Activated naive CD4-positive, alpha-beta T cell treated with anti-CD3 and anti-CD28 coated beads, Interleukin-2, amount 50 U/mL, for 72 hours (primary cell): Measurements from ENCODE around the gene RAB27A. TPM values are rescaled to one million over a fixed set of nuclear protein-coding genes. Genes with fewer than 3 reads are reported as not detected.

Source experiments
- ATAC-seq, 2 donors: fragments of 150-1000 bp; cut with Tn5 transposase; 2 replicates each; pipeline ENCODE4 v1.10.0; 2021; ENCODE audit warnings: mild to moderate bottlenecking in 2 of 2, moderate library complexity in 2 of 2
- DNase-seq, 2 donors: peaks; one replicate each; pipeline ENCODE4 v3.0.0; 2021 to 2022; ENCODE audit warnings: low spot score in 2 of 2
- H3K27ac Mint-ChIP-seq, 2 donors: one replicate each; pipeline ENCODE4 v1.8.0; 2022; ENCODE audit warnings: mild to moderate bottlenecking in 2 of 2, mixed read lengths in 2 of 2
- H3K36me3 Mint-ChIP-seq, 2 donors: one replicate each; pipeline ENCODE4 v1.8.0; 2022; ENCODE audit warnings: mixed read lengths in 2 of 2
- H3K9me3 Mint-ChIP-seq, 2 donors: one replicate each; pipeline ENCODE4 v1.8.0; 2022; ENCODE audit warnings: mixed read lengths in 2 of 2
- total RNA-seq, 2 donors: library from RNA; stranded (reverse); gene quantifications; one replicate each; pipeline ENCODE4 v1.2.3, GENCODE V29; 2022

The RAB27A gene
- total RNA-seq, 2 donors from 2014 or later, result 99.3 to 111 TPM

GRCh38 chr15:55221090-55222011 lies 68.3 kb downstream of the RAB27A start:
- H3K36me3 Mint-ChIP-seq, result peaks cover 22 to 50% of the 10 kb centered on the region in 2 donors
- ATAC-seq, result peak; percentile 53 to 68
- no peaks in the 10 kb centered on the region for H3K9me3 Mint-ChIP-seq
- H3K27ac Mint-ChIP-seq, result peak overlapping the region; percentile 34 to 89
- DNase-seq, result peak in 1 of 2 donors; percentile 59

DNA sequence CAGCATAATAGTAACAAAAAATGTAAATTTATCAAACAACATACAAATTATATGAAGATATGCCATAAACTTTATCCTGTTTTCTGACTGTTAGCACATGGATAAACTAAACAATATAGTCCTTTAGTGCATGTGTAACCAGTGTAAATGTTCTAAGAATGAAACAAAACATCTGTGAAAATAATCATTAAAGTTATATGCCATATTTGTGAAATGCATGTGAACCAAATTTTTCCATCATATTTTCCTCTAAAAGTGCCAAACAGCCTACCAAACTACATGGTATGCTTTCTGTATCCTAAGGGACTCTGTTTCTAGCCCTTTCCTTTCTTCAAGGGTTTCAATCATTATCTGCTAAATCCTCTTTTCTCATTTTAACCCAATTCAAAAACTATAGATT lies 69.0 kb downstream of the RAB27A start:
- no peak for DNase-seq
- no peaks in the 10 kb centered on the region for H3K9me3 Mint-ChIP-seq
- ATAC-seq, result no peak
- H3K27ac Mint-ChIP-seq, result peak overlapping the region; percentile 30 to 89
- peaks cover 20 to 43% of the 10 kb centered on the region in 2 donors for H3K36me3 Mint-ChIP-seq

GRCh38 chr15:55218056-55218455 lies 71.6 kb downstream of the RAB27A start:
- H3K9me3 Mint-ChIP-seq, result no peaks in the 10 kb centered on the region
- H3K27ac Mint-ChIP-seq, result peak overlapping the region in 1 of 2 donors; percentile 89
- DNase-seq, result no peak
- ATAC-seq, result peak in 1 of 2 donors; percentile 75
- peaks cover 15 to 30% of the 10 kb centered on the region in 2 donors for H3K36me3 Mint-ChIP-seq

DNA sequence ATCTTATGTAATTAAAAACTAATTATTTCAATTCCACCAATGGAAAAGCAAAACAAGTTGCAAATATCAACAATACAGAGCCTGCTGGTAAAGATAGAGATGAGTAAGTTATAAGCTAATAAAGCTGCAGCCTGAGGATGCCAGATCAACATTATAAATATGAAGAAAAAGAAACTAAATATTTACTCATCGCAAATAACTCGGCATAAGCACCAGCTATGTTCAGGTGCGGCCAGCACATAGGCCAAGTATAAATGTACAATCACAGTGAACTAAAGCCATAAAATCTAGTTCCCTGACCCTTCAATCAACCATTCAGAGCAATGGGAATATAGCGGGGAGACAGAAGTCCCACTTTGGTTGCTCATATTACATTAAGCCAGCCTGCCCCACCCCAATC lies 85.1 kb downstream of the RAB27A start:
- DNase-seq, result no peak
- Mint-ChIP-seq H3K27ac (no peak overlapping the region), H3K9me3 (peaks cover 0 to under 1% of the 10 kb centered on the region in 2 donors), H3K36me3 (peaks cover 7 to 8% of the 10 kb centered on the region in 2 donors)
- no peak for ATAC-seq

GRCh38 chr15:55202206-55202605 lies 87.4 kb downstream of the RAB27A start:
- Mint-ChIP-seq H3K9me3 (peaks cover 0 to 6% of the 10 kb centered on the region in 2 donors), H3K36me3 (peaks cover 7 to 21% of the 10 kb centered on the region in 2 donors), H3K27ac (no peak overlapping the region)
- ATAC-seq, result no peak
- DNase-seq, result no peak

GRCh38 chr15:55198706-55199105 lies 90.9 kb downstream of the RAB27A start:
- peaks cover 0 to 6% of the 10 kb centered on the region in 2 donors for H3K9me3 Mint-ChIP-seq
- H3K27ac Mint-ChIP-seq, result peak overlapping the region; percentile 13 to 58
- ATAC-seq (no peak), DNase-seq (no peak)
- H3K36me3 Mint-ChIP-seq, result peaks cover 0 to 21% of the 10 kb centered on the region in 2 donors

GRCh38 chr15:55197719-55198118 lies 91.9 kb downstream of the RAB27A start:
- ATAC-seq (no peak), DNase-seq (no peak)
- no peak overlapping the region for H3K27ac Mint-ChIP-seq

GRCh38 chr15:55197362-55197705 lies 92.3 kb downstream of the RAB27A start:
- DNase-seq (no peak), ATAC-seq (peak in 1 of 2 donors; percentile 4)
- Mint-ChIP-seq H3K27ac (no peak overlapping the region), H3K9me3 (peaks cover 0 to 6% of the 10 kb centered on the region in 2 donors), H3K36me3 (peaks cover 4 to 27% of the 10 kb centered on the region in 2 donors)

More at GRCh38 chr15:55197719-55198118, 91.9 kb downstream of the RAB27A start:
- peaks cover 4 to 27% of the 10 kb centered on the region in 2 donors for H3K36me3 Mint-ChIP-seq
- H3K9me3 Mint-ChIP-seq, result peaks cover 0 to 6% of the 10 kb centered on the region in 2 donors

DNA sequence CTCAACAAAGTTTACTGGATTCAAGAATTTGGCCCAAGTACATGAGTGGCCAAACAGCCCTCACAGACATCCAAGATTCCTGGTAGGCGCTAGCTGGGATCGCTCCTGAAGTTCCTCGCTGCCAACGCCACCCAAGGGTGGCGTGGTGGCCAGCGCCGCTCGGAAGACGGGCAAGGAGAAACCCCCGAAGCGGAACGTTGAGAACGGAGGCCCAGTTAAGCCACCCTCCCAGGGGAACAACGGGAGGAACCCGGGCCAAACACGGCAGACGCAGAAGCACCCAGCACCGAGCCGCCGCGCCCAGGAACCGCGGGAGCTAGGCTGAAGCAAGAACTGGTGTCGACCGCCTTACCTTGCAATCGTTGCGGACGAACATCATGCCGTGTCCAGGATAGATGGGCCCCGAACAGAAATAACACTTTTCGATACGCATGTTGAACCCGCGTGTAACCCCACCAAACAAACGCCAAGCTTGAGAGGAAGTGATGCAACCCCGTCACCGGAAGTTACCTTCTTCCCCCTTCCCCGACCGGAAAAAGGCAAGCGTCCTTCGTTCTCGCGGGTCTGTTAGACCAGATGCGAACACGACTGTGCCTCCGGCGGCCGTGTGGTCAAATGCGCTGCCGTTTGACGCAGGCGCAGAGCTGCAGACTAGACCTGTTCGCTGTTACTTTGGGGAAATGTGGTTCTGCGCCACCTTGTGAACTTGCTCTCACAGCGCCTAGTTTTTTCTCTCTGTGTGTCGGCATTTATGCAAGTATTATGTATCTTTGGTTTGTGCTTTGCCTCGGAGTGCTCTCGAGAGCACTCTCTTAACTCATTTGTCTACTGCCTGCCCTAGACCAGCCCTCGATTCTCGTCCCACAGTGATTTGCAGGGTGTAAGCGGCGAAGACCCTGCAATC lies 92.9 kb downstream of the RAB27A start, which contains the start of gene RSL24D1:
RSL24D1 (minus strand) TSS at position 484 of the 904 bp plus-strand sequence; CDS start at position 433, 51 bp downstream.
- H3K36me3 Mint-ChIP-seq, result peaks cover 4 to 22% of the 10 kb centered on the region in 2 donors
- DNase-seq (peak; percentile 87 to 95), ATAC-seq (peak; percentile 97 to 99)
- no peak within 1 kb of the TSS for H3K27ac Mint-ChIP-seq
- peaks cover 0 to 6% of the 10 kb centered on the region in 2 donors for H3K9me3 Mint-ChIP-seq

GRCh38 chr15:55195996-55196395 lies 93.6 kb downstream of the RAB27A start:
- no peak for ATAC-seq

DNA sequence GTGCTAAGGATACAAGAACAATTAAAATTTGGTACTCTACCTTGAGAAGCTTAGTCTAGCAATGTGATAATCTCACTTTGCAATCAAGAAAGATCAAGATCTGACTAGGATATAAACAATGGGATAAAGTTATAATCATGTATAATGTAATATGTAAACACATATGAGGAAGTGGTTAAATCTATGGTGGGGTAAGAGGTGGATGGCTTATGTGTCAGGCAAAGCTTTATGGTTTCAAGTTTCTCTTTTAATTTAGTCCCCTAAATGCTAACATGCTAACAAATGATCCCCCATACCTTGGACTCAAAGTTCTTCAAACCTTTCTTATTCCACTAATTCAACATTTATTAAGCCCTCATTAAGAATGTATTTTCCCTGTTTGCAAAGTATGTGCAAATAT lies 95.4 kb downstream of the RAB27A start:
- Mint-ChIP-seq H3K27ac (peak overlapping the region in 1 of 2 donors; percentile 18), H3K9me3 (peaks cover 0 to 3% of the 10 kb centered on the region in 2 donors), H3K36me3 (peaks cover 4 to 28% of the 10 kb centered on the region in 2 donors)
- DNase-seq, result no peak
- no peak for ATAC-seq

More at GRCh38 chr15:55195996-55196395, 93.6 kb downstream of the RAB27A start:
- Mint-ChIP-seq H3K9me3 (peaks cover 0 to 6% of the 10 kb centered on the region in 2 donors), H3K36me3 (peaks cover 4 to 28% of the 10 kb centered on the region in 2 donors), H3K27ac (no peak overlapping the region)
- no peak for DNase-seq

GRCh38 chr15:55186331-55186730 lies 103.3 kb downstream of the RAB27A start:
- Mint-ChIP-seq H3K9me3 (no peaks in the 10 kb centered on the region), H3K27ac (no peak overlapping the region), H3K36me3 (peaks cover 11 to 20% of the 10 kb centered on the region in 2 donors)
- ATAC-seq (no peak), DNase-seq (no peak)

GRCh38 chr15:55183679-55184078 lies 105.9 kb downstream of the RAB27A start:
- Mint-ChIP-seq H3K36me3 (peaks cover 11 to 19% of the 10 kb centered on the region in 2 donors), H3K27ac (peak overlapping the region in 1 of 2 donors; percentile 18)
- no peak for ATAC-seq

GRCh38 chr15:55179141-55179540 lies 110.5 kb downstream of the RAB27A start:
- H3K9me3 Mint-ChIP-seq, result no peaks in the 10 kb centered on the region
- ATAC-seq (no peak), DNase-seq (no peak)
- peak overlapping the region in 1 of 2 donors; percentile 19 for H3K27ac Mint-ChIP-seq
- peaks cover 5 to 12% of the 10 kb centered on the region in 2 donors for H3K36me3 Mint-ChIP-seq

More at GRCh38 chr15:55183679-55184078, 105.9 kb downstream of the RAB27A start:
- DNase-seq, result no peak
- no peaks in the 10 kb centered on the region for H3K9me3 Mint-ChIP-seq

GRCh38 chr15:55170361-55170760 lies 119.3 kb downstream of the RAB27A start:
- H3K36me3 Mint-ChIP-seq, result no peaks in the 10 kb centered on the region
- DNase-seq, result no peak
- H3K27ac Mint-ChIP-seq, result no peak overlapping the region
- no peak for ATAC-seq
- H3K9me3 Mint-ChIP-seq, result no peaks in the 10 kb centered on the region

DNA sequence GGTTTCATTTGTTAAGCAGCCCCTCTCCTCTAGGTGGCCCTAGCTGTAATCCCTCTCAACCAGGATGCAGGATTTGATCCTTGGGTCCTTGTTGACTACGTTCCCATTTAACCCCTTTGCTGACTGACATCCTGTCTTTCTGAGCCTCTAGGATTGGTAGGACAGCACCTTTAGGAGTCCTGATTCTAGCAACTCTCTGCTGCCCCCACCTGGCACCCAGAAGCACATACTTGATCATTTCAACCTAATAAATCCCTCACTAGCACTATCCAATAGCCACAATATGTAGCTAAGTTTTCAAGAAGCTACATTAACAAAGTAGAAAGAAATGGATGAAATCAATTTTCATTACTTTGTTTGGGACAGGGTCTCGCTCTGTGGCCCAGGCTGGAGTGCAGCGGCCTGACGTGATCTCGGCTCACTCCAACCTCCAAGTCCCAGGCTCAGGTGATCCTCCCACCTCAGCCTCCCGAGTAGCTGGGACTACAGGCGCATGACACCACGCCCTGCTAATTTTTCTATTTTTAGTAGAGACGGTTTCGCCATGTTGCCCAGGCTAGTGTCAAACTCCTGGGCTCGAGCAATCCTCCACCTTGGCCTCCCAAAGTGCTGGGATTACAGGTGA lies 121.2 kb downstream of the RAB27A start:
- Mint-ChIP-seq H3K9me3 (no peaks in the 10 kb centered on the region), H3K27ac (no peak overlapping the region), H3K36me3 (no peaks in the 10 kb centered on the region)
- ATAC-seq (peak; percentile 60 to 80), DNase-seq (peak in 1 of 2 donors; percentile 48)
